ENCODE results near the gene SLIT1. TPM values are rescaled to one million over a fixed set of nuclear protein-coding genes. Genes with fewer than 3 reads are reported as not detected.
A peak's percentile ranks its signal among the peaks of the same experiment; 100 is the strongest.

The SLIT1 gene
- total RNA-seq, 4 donors from 2014 or later: 0.28 to 1.7 TPM; not detected in 2

DNA sequence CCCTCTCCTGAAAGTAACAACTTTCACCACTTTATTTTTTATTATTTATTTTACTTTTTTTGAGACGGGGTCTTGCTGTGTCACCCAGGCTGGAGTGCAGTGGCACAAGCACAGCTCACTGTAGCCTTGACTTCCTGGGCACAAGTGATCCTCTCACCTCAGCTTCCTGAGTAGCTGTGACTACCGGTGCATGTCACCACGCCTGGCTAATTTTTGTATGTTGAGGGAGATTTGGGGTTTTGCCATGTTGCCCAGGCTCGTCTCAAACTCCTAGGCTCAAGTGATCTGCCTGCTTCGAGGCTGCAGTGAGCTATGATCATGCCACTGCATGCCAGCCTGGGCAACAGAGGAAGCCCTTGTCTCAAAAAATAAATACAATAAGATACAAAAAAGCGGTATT lies 14.9 kb upstream of the SLIT1 start:
- peak in 1 of 3 donors; percentile 45 for DNase-seq
- H3K9me3 ChIP-seq: no peaks in the 10 kb centered on the region
- peaks cover 0 to 6% of the 10 kb centered on the region in 2 donors for H3K27me3 ChIP-seq
- H3K27ac ChIP-seq: no peak overlapping the region
- TF ChIP-seq, protein P1, sequence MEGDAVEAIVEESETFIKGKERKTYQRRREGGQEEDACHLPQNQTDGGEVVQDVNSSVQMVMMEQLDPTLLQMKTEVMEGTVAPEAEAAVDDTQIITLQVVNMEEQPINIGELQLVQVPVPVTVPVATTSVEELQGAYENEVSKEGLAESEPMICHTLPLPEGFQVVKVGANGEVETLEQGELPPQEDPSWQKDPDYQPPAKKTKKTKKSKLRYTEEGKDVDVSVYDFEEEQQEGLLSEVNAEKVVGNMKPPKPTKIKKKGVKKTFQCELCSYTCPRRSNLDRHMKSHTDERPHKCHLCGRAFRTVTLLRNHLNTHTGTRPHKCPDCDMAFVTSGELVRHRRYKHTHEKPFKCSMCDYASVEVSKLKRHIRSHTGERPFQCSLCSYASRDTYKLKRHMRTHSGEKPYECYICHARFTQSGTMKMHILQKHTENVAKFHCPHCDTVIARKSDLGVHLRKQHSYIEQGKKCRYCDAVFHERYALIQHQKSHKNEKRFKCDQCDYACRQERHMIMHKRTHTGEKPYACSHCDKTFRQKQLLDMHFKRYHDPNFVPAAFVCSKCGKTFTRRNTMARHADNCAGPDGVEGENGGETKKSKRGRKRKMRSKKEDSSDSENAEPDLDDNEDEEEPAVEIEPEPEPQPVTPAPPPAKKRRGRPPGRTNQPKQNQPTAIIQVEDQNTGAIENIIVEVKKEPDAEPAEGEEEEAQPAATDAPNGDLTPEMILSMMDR (IDR thresholded peaks at IDR 0.05): no peak
- no peak for TF ChIP-seq POLR2A (IDR thresholded peaks at IDR 0.05)
- no peaks in the 10 kb centered on the region for H3K36me3 ChIP-seq
- peaks cover 0 to 9% (median 0%) of the 10 kb centered on the region in 4 donors for H3K4me1 ChIP-seq
- H3K4me3 ChIP-seq: no peak overlapping the region

DNA sequence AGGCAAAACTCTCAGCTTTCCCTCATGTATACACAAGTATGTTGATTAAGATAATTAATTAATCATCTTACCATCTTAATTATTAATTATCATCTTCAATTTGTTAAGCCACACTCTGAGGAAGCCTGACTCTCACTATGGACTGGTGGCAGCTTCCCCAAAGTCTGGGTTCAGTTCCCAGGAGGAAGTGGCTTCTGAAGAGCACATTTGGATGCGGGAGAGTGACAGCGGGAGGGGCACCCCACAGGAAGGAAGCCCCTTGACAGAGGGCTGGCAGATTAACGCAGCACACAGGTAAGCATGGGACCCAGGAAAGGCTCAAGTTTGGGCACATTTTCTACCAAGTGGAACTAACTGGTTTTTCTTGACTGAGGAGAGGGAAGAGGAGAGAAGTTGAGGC lies 13.4 kb upstream of the SLIT1 start:
- TF ChIP-seq, protein P1 (IDR thresholded peaks at IDR 0.05): no peak
- no peak for TF ChIP-seq POLR2A (IDR thresholded peaks at IDR 0.05)
- H3K4me3 ChIP-seq: no peak overlapping the region
- no peak for DNase-seq
- peaks cover 0 to 11% (median 0%) of the 10 kb centered on the region in 4 donors for H3K4me1 ChIP-seq
- peaks cover 0 to 7% of the 10 kb centered on the region in 2 donors for H3K27me3 ChIP-seq
- no peak overlapping the region for H3K27ac ChIP-seq
- H3K36me3 ChIP-seq: no peaks in the 10 kb centered on the region
- no peaks in the 10 kb centered on the region for H3K9me3 ChIP-seq

DNA sequence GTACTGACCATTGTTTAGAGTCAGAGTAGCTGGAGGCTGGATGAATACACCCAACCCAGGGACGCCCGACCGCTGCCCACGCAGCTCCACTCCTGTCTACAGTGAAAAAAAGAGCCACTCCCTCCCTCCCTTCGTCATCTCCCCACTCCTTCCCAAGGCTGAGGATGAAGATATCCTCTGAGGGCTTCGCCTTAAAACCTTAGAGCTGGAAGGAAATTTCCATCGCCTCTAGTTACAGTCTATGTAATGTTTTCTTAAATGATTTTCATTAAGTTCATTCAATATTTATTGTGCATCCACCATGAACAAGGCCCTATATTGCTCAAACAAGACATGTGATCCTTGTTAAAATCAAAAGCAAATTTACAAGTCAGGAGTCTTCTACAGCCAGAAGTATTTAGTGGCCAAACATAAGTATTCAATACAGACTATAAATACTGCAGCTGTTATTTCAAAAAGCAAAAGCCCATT lies 11.3 kb upstream of the SLIT1 start:
- TF ChIP-seq POLR2A (IDR thresholded peaks at IDR 0.05): no peak
- TF ChIP-seq, protein P1 (IDR thresholded peaks at IDR 0.05): no peak
- no peak for DNase-seq
- no peaks in the 10 kb centered on the region for H3K36me3 ChIP-seq
- H3K27me3 ChIP-seq: peaks cover 0 to 7% of the 10 kb centered on the region in 2 donors
- H3K4me1 ChIP-seq: peaks cover 0 to 11% (median 0%) of the 10 kb centered on the region in 4 donors
- no peak overlapping the region for H3K27ac ChIP-seq
- H3K9me3 ChIP-seq: no peaks in the 10 kb centered on the region
- H3K4me3 ChIP-seq: no peak overlapping the region

DNA sequence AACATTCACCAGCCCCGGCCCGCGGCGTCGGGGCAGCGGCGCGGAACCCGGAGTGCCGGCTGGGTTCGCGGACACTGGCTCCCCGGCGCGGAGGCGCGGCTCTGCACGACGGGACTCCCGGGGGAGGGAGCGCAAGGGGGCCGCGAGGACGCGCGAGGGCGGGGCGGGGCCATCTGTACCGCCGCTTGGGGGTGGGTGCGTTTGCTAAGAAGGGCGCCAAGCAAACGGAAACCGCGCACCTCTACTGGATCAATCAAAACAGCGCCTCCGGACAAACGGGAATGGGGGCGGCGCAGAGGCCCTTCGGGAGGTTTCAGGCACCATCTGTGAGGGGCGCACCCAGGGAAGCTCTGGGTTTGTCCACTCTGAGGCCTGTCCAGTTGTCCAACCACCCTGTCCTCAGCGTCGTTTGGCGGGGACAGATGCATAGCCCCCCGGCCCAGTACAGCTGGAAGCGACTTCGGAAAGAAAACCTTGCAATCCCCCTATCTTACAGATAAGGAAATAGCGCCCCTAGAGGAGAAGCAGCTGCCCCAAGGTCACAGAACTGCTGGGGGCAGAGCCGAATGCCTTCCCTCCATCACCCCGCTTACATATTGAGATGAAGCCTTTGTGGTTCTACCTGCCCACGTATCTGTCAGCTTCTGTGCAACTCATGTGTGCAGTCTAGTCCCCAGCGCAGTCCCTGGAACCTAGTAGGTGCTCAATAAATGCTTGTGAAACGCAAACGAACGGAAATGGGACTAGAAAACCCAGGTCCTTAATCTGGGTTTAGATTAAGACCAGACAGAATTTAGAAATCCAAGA lies 10.7 kb upstream of the SLIT1 start:
- peaks cover 0 to 11% (median 0%) of the 10 kb centered on the region in 4 donors for H3K4me1 ChIP-seq
- TF ChIP-seq, protein P1 (IDR thresholded peaks at IDR 0.05): peak; percentile 21 to 75 (median 50)
- no peak for TF ChIP-seq POLR2A (IDR thresholded peaks at IDR 0.05)
- no peaks in the 10 kb centered on the region for H3K9me3 ChIP-seq
- no peak overlapping the region for H3K27ac ChIP-seq
- H3K4me3 ChIP-seq: peak overlapping the region; percentile 38 to 55 (median 50)
- peaks cover 0 to 7% of the 10 kb centered on the region in 2 donors for H3K27me3 ChIP-seq
- peak in 2 of 3 donors; percentile 62 to 81 for DNase-seq
- H3K36me3 ChIP-seq: no peaks in the 10 kb centered on the region

DNA sequence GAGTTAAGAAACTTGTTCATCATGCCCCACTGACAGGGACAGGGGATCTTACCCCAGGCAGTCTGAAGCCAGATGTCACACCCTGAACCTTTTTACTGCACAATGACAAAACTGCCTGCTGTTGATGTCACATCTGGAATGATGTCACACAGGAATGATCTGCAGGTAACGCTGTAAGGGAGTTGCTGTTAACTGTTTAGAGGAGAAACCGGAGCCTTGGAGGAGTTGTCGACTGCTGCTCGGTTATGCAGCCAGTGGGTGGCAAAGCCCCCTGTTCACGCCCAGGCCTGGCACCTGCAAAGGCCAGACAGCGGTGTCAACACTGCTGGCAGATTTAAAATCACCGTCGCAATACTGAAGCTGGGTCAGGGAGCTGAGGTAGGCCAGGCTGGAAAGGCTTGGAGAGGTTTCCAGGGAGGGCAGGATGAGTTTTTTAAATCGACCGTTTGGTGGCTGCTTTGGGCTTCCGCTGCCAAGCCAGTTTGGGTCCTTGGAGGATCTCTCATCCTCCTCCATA lies 10.0 kb upstream of the SLIT1 start:
- H3K36me3 ChIP-seq: no peaks in the 10 kb centered on the region
- H3K9me3 ChIP-seq: no peaks in the 10 kb centered on the region
- H3K4me3 ChIP-seq: peak overlapping the region; percentile 38 to 55 (median 50)
- no peak overlapping the region for H3K27ac ChIP-seq
- H3K4me1 ChIP-seq: peaks cover 0 to 11% (median 0%) of the 10 kb centered on the region in 4 donors
- no peak for DNase-seq
- TF ChIP-seq POLR2A (IDR thresholded peaks at IDR 0.05): no peak
- TF ChIP-seq, protein P1 (IDR thresholded peaks at IDR 0.05): no peak
- peaks cover 0 to 7% of the 10 kb centered on the region in 2 donors for H3K27me3 ChIP-seq
